GM12891 (cell line): ENCODE results near the gene CALML6.

Experiments used
- POLR2A ChIP-seq: IDR thresholded peaks from 2 replicates; pipeline ENCODE4 v1.6.1; 2011; ENCODE audit warnings: low read depth, low read length, control low read depth
- POLR2AphosphoS5 ChIP-seq: IDR thresholded peaks from 2 replicates; pipeline ENCODE4 v1.6.1; 2011; ENCODE audit warnings: low read depth, low read length, control low read depth
- POU2F2 ChIP-seq: IDR thresholded peaks from 2 replicates; pipeline ENCODE4 v1.6.1; 2011; ENCODE audit warnings: low read depth, mild to moderate bottlenecking, control low read depth, low read length, moderate library complexity
- TAF1 ChIP-seq: IDR thresholded peaks from 2 replicates; pipeline ENCODE4 v1.6.1; 2011; ENCODE audit warnings: low read depth, low read length, control low read depth

GRCh38 chr1:1955621-1956094, 40.6 kb downstream of the CALML6 start:
- TF ChIP-seq POLR2AphosphoS5 (no peak), POLR2A (no peak), TAF1 (no peak), POU2F2 (no peak)
